HepG2 (cell line): ENCODE results near the gene LBX1. TPM values are rescaled to one million over a fixed set of nuclear protein-coding genes. Genes with fewer than 3 reads are reported as not detected.

Source experiments
- ATAC-seq: fragments of 200-7000 bp; cut with Tn5 transposase; 3 replicates; pipeline ENCODE4 v1.9.1; 2020; ENCODE audit warnings: mild to moderate bottlenecking, moderate library complexity
- BruUV-seq: library from RNA; stranded (reverse); fragments of 400-500 nt; replicated peaks from 2 replicates; lab custom pipeline; 2021; lab: Mats Ljungman, UMichigan
- CTCF ChIA-PET: fragments of 300-600 bp; formaldehyde crosslinking; extraction: SDS; loops from one replicate; lab custom pipeline; 2021; ENCODE audit warnings: low total read pairs, inconsistent platforms, low intra/inter-chr PET ratio; lab: Yijun Ruan, JAX
- POLR2A ChIA-PET: fragments of 350-600 bp; sonication (Branson Sonifier 250); formaldehyde crosslinking; loops from one replicate; lab custom pipeline; 2020; ENCODE audit warnings: antibody characterized with exemption, inconsistent platforms; lab: Yijun Ruan, JAX
- DNase-seq: peaks from one replicate; pipeline ENCODE4 v3.0.0-alpha.2; 2015; ENCODE audit warnings: low spot score
- FAIRE-seq: peaks from 3 replicates; lab custom pipeline; 2011; peaks lifted over from hg19 to GRCh38; lab: Jason Lieb, UNC
- H2AFZ ChIP-seq: one replicate; pipeline ENCODE4 v1.6.1; 2011; ENCODE audit warnings: low read length, inconsistent platforms
- H3K27ac ChIP-seq: fragments of 300-600 bp; 3 replicates; pipeline ENCODE4 v1.8.0; 2011; ENCODE audit warnings: mixed run types, mild to moderate bottlenecking, mixed read lengths, low read length, inconsistent platforms; ENCODE audit not compliant: insufficient read depth; ENCODE audit errors: extremely low read length
- H3K27me3 ChIP-seq, 2 experiments: fragments of 200-600 bp in 1 of 2; 2 replicates in 1 of 2; 3 replicates in 1 of 2; pipeline versions ENCODE4 v1.6.0 to v1.8.0; 2011; ENCODE audit warnings: low read length in 2 of 2, mild to moderate bottlenecking in 2 of 2, moderate library complexity in 2 of 2, inconsistent platforms in 1 of 2; ENCODE audit not compliant: insufficient read depth in 2 of 2, control insufficient read depth in 1 of 2
- H3K36me3 ChIP-seq, 2 experiments: fragments of 200-600 bp in 1 of 2; replicated peaks in 1 of 2; 2 replicates in 1 of 2; 3 replicates in 1 of 2; pipeline versions ENCODE4 v1.5.1 to v1.8.0; 2011; ENCODE audit warnings: low read length in 2 of 2, inconsistent platforms in 1 of 2; ENCODE audit not compliant: insufficient read depth in 2 of 2, control insufficient read depth in 1 of 2
- H3K4me1 ChIP-seq: 2 replicates; pipeline ENCODE4 v1.5.1; 2012; ENCODE audit warnings: low read length, inconsistent platforms; ENCODE audit not compliant: insufficient read depth
- H3K4me2 ChIP-seq: 2 replicates; pipeline ENCODE4 v1.6.0; 2011; ENCODE audit warnings: low read depth, low read length, inconsistent platforms
- H3K4me3 ChIP-seq, 3 experiments: fragments of 200-600 bp in 1 of 3; sonication (generic), shearing (Covaris generic) in 1 of 3; replicated peaks in 1 of 3; 2 replicates each; pipeline ENCODE4 v1.5.1; 2011 to 2016; ENCODE audit warnings: low read length in 3 of 3, inconsistent platforms in 2 of 3, low read depth in 2 of 3, mild to moderate bottlenecking in 2 of 3, control low read depth in 1 of 3, mixed read lengths in 1 of 3; ENCODE audit not compliant: insufficient read depth in 1 of 3
- H3K79me2 ChIP-seq: one replicate; pipeline ENCODE4 v1.6.1; 2011; ENCODE audit warnings: low read length, inconsistent platforms; ENCODE audit not compliant: insufficient read depth
- H3K9ac ChIP-seq: 2 replicates; pipeline ENCODE4 v1.6.0; 2011; ENCODE audit warnings: mild to moderate bottlenecking, low read depth, low read length, inconsistent platforms; ENCODE audit not compliant: insufficient read depth
- H3K9me3 ChIP-seq: 2 replicates; pipeline ENCODE4 v1.5.1; 2012; ENCODE audit warnings: mild to moderate bottlenecking, low read length
- H4K20me1 ChIP-seq: 2 replicates; pipeline ENCODE4 v1.6.0; 2011; ENCODE audit warnings: inconsistent platforms, mild to moderate bottlenecking, low read length, moderate library complexity; ENCODE audit not compliant: insufficient read depth
- AGO1 ChIP-seq: fragments of 200-400 bp; formaldehyde crosslinking; IDR thresholded peaks from 2 replicates; pipeline ENCODE4 v1.6.1; 2017; ENCODE audit warnings: mild to moderate bottlenecking, low read depth, low read length, moderate library complexity; ENCODE audit not compliant: poor library complexity, severe bottlenecking
- CBX1 ChIP-seq: IDR thresholded peaks from one replicate; pipeline ENCODE4 v1.6.1; 2016; ENCODE audit warnings: antibody characterized with exemption, low read depth
- CHD4 ChIP-seq: fragments of 200-600 bp; sonication (generic); IDR thresholded peaks from 2 replicates; pipeline ENCODE4 v1.7.0; 2017; ENCODE audit warnings: mild to moderate bottlenecking, low read length, borderline replicate concordance
- E2F5 ChIP-seq: sonication (generic); formaldehyde crosslinking; conservative IDR thresholded peaks from 2 replicates; pipeline ENCODE4 v1.4.0; 2020; ENCODE audit warnings: missing genetic modification reagents
- ELF4 ChIP-seq: sonication (generic); formaldehyde crosslinking; IDR thresholded peaks from 2 replicates; pipeline ENCODE4 v1.5.0; 2020; ENCODE audit warnings: missing genetic modification reagents, mild to moderate bottlenecking, moderate library complexity, borderline replicate concordance
- HCFC1 ChIP-seq: fragments of 150-350 bp; IDR thresholded peaks from 2 replicates; pipeline ENCODE4 v1.6.1; 2014; ENCODE audit warnings: low read depth, low read length
- HNF1B ChIP-seq: sonication (generic); formaldehyde crosslinking; IDR thresholded peaks from 2 replicates; pipeline ENCODE4 v1.5.1; 2020; ENCODE audit warnings: mild to moderate bottlenecking, moderate library complexity, missing genetic modification reagents
- MED1 ChIP-seq: sonication (generic); formaldehyde crosslinking; IDR thresholded peaks from 2 replicates; pipeline ENCODE4 v1.4.0; 2020; ENCODE audit warnings: missing genetic modification reagents
- NFATC3 ChIP-seq: sonication (generic); formaldehyde crosslinking; IDR thresholded peaks from 2 replicates; pipeline ENCODE4 v1.5.1; 2020; ENCODE audit warnings: mild to moderate bottlenecking, missing genetic modification reagents
- PBX2 ChIP-seq: IDR thresholded peaks from 2 replicates; pipeline ENCODE4 v1.6.1; 2016; ENCODE audit warnings: control low read depth
- POLR2G ChIP-seq: fragments of 200-400 bp; formaldehyde crosslinking; IDR thresholded peaks from 2 replicates; pipeline ENCODE4 v1.6.1; 2018; ENCODE audit warnings: mild to moderate bottlenecking, low read depth, low read length, moderate library complexity
- SIN3A ChIP-seq: IDR thresholded peaks from 2 replicates; pipeline ENCODE4 v1.6.1; 2011; ENCODE audit warnings: low read depth, mild to moderate bottlenecking, control low read depth, low read length, borderline replicate concordance
- SP4 ChIP-seq: sonication (generic); formaldehyde crosslinking; IDR thresholded peaks from 2 replicates; pipeline ENCODE4 v1.8.1; 2023; ENCODE audit warnings: mild to moderate bottlenecking, missing genetic modification reagents
- ZNF296 ChIP-seq: sonication (generic); formaldehyde crosslinking; conservative IDR thresholded peaks from 2 replicates; pipeline ENCODE4 v1.5.0; 2020; ENCODE audit warnings: mild to moderate bottlenecking, missing genetic modification reagents
- ZNF589 ChIP-seq: sonication (generic); formaldehyde crosslinking; conservative IDR thresholded peaks from 2 replicates; pipeline ENCODE4 v1.8.0; 2022; ENCODE audit warnings: mild to moderate bottlenecking, moderate library complexity, missing genetic modification reagents
- ZNF605 ChIP-seq: sonication (generic); formaldehyde crosslinking; IDR thresholded peaks from 2 replicates; pipeline ENCODE4 v1.8.0; 2022; ENCODE audit warnings: mild to moderate bottlenecking, missing genetic modification reagents
- ZNF7 ChIP-seq: IDR thresholded peaks from 2 replicates; pipeline ENCODE4 v1.6.1; 2016; ENCODE audit warnings: missing biosample characterization, missing genetic modification reagents
- whole genome bisulfite sequencing: methylation state at CpG from one replicate; pipeline ENCODE4 v1.1.6; 2017; ENCODE audit warnings: low lambda C conversion rate; 5-methylcytosine and 5-hydroxymethylcytosine counted together
- in situ Hi-C: cut with HindIII; loops from 2 replicates; pipeline ENCODE4 v1.10.0; 2017; ENCODE audit warnings: low pct_unique_long_range_greater_than_20kb; ENCODE audit not compliant: extremely low pct_ligation_motif_present
- intact Hi-C: fragments of 100-400 bp; cut with micrococcal nuclease; formaldehyde crosslinking; loops from one replicate; pipeline ENCODE4 v1.10.0; 2022; ENCODE audit not compliant: unreplicated experiment
- polyA plus RNA-seq, 8 experiments: library from polyadenylated mRNA; depleted of rRNA in 3 of 8; stranded (reverse) in 7 of 8; unstranded in 1 of 8; fragments of >200 nt; fragmentation: Illumina TruSeq in 4 of 8; extraction: Trizol in 4 of 8; gene quantifications; 2 replicates each; pipeline versions ENCODE4 v1.2.1 to v1.2.3, GENCODE V29; 2011 to 2016; ENCODE audit warnings: low read depth in 4 of 8, missing spikeins in 1 of 8, mixed read lengths in 1 of 8; ENCODE audit not compliant: insufficient read depth in 1 of 8
- total RNA-seq, 5 experiments: library from RNA; depleted of rRNA; stranded (reverse); fragments of >200 nt; fragmentation: Illumina TruSeq; extraction: Trizol; gene quantifications; 2 replicates each; pipeline ENCODE4 v1.2.3, GENCODE V29; 2016; ENCODE audit warnings: low read depth in 1 of 5
- TF ChIP-seq, protein P1 (sequence below): IDR thresholded peaks from 2 replicates; pipeline ENCODE4 v1.6.1; 2016; ENCODE audit warnings: low read depth, borderline replicate concordance
- TF ChIP-seq, protein P2 (sequence below): sonication (generic); formaldehyde crosslinking; IDR thresholded peaks from 2 replicates; pipeline ENCODE4 v1.8.1; 2023; ENCODE audit warnings: mild to moderate bottlenecking, inconsistent platforms, moderate library complexity, missing genetic modification reagents, borderline replicate concordance

Gene LBX1
- total and polyA plus RNA-seq, 2 of the 13 experiments (the other 11 are each of a cell fraction or from before 2014, with no cell fraction given) = not detected

DNA sequence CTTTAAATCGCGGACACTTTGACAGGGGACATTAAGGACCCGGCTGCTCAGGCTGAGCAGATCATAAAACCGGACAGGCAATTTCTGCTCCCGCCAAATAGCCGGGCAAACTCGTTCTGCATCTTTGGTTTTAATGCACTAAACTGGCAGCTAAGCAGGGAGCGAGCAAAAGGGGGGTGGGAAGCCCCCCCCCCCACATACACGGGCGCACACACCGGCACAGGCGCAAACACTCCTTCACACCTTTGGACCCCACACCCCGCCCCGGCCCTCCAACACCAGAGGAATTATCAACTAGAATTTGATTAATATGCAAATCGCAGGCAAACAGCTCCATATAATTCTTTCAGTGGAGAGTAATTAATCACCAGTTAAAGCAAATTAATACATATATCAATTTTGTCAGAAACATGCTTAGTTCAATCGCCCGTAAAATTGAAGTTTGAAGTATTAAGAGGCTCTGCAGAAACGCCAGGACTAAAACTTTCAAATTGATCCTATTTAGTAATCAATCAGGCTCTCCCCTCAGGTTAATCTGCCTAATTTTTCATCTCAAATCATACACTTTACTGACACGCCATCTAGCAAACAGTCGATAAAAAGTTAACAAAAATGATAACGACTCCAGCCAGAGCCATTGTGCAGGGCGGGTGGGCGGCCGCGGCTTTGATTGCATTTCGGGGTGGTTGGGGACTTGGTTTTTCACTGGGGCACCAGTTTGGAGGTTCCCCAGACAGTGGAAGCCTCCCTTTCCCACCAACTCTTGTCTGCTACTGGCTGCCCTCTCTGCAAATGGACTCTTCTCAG is 9.9 kb downstream of the LBX1 start:
- Histone ChIP-seq H3K4me2 (no peak overlapping the region), H3K4me1 (peaks cover 30% of the 10 kb centered on the region), H4K20me1 (no peaks in the 10 kb centered on the region), H3K79me2 (no peaks in the 10 kb centered on the region), H3K27ac (no peak overlapping the region), H2AFZ (no peak overlapping the region), H3K27me3 (peaks cover 28 to 96% of the 10 kb centered on the region in 2 experiments; a peak in 4 of 5 replicates), H3K4me3 (no peak overlapping the region), H3K9ac (no peak overlapping the region), H3K36me3 (no peaks in the 10 kb centered on the region), H3K9me3 (no peaks in the 10 kb centered on the region)
- DNase-seq (no peak), FAIRE-seq (no peak), ATAC-seq (no peak)
- POLR2A ChIA-PET = no interaction called here
- TF ChIP-seq E2F5 (CRISPR knock-in tag) = no peak
- no peak for TF ChIP-seq CHD4
- no peak for TF ChIP-seq ZNF589 (CRISPR knock-in tag)
- no peak for TF ChIP-seq PBX2 (CRISPR knock-in tag)
- no peak for TF ChIP-seq MED1 (CRISPR knock-in tag)
- no peak for TF ChIP-seq HNF1B (CRISPR knock-in tag)
- no peak for TF ChIP-seq POLR2G
- TF ChIP-seq CBX1 = no peak
- no peak for TF ChIP-seq SP4
- TF ChIP-seq ZNF605 (CRISPR knock-in tag) = no peak
- TF ChIP-seq, protein P1, sequence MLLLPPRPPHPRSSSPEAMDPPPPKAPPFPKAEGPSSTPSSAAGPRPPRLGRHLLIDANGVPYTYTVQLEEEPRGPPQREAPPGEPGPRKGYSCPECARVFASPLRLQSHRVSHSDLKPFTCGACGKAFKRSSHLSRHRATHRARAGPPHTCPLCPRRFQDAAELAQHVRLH (CRISPR knock-in tag) = no peak
- TF ChIP-seq NFATC3 (CRISPR knock-in tag) = no peak
- TF ChIP-seq SIN3A = no peak
- TF ChIP-seq ZNF296 (CRISPR knock-in tag) = no peak
- TF ChIP-seq, protein P2, sequence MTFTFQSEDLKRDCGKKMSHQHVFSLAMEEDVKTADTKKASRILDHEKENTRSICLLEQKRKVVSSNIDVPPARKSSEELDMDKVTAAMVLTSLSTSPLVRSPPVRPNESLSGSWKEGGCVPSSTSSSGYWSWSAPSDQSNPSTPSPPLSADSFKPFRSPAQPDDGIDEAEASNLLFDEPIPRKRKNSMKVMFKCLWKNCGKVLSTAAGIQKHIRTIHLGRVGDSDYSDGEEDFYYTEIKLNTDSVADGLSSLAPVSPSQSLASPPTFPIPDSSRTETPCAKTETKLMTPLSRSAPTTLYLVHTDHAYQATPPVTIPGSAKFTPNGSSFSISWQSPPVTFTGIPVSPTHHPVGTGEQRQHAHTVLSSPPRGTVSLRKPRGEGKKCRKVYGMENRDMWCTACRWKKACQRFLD (CRISPR knock-in tag) = no peak
- TF ChIP-seq HCFC1 = no peak
- no peak for TF ChIP-seq ELF4 (CRISPR knock-in tag)
- no peak for TF ChIP-seq AGO1
- no peak for TF ChIP-seq ZNF7
- intact Hi-C loops (no loop called here), in situ Hi-C loops (no loop called here)
- CTCF ChIA-PET = no interaction called here
- WGBS = 11% methylated on average over 21 of the region's 26 CpGs
- no TSS peak for BruUV-seq
